GM19238 (cell line): ENCODE results near the gene ITGA7.

Experiments used
- DNase-seq: peaks from one replicate; pipeline ENCODE4 v3.0.0; 2011; ENCODE audit warnings: low spot score; ENCODE audit not compliant: insufficient read length

The ITGA7 gene

GRCh38 chr12:55718015-55718414 lies 10.3 kb upstream of the ITGA7 start:
- DNase-seq: no peak

GRCh38 chr12:55717011-55718007 lies 9.6 kb upstream of the ITGA7 start:
- no peak for DNase-seq

- no peak for DNase-seq
Measured at GRCh38 chr12:55716582-55716957, 8.9 kb upstream of the ITGA7 start.

GRCh38 chr12:55715833-55716581 lies 8.3 kb upstream of the ITGA7 start, which contains the start of gene BLOC1S1:
BLOC1S1 (plus strand) TSS chr12:55716046; CDS start chr12:55716052, 6 bp downstream.
- DNase-seq: peak; percentile 97

- DNase-seq: no peak
Measured at GRCh38 chr12:55715169-55715764, 7.6 kb upstream of the ITGA7 start.

- no peak for DNase-seq
Measured at GRCh38 chr12:55713721-55714120, 6.0 kb upstream of the ITGA7 start.

- no peak for DNase-seq
Measured at GRCh38 chr12:55712700-55713415, 5.2 kb upstream of the ITGA7 start.

- no peak for DNase-seq
Measured at GRCh38 chr12:55711786-55712553, 4.3 kb upstream of the ITGA7 start.

- no peak for DNase-seq
Measured at GRCh38 chr12:55708695-55709233, 1.1 kb upstream of the ITGA7 start.

GRCh38 chr12:55707219-55707671 lies 459 bp downstream of the ITGA7 start:
- DNase-seq: no peak

GRCh38 chr12:55706568-55707218 lies 1.0 kb downstream of the ITGA7 start:
- no peak for DNase-seq

GRCh38 chr12:55705782-55706402 lies 1.8 kb downstream of the ITGA7 start:
- no peak for DNase-seq

GRCh38 chr12:55704824-55705718 lies 2.6 kb downstream of the ITGA7 start:
- DNase-seq: no peak

GRCh38 chr12:55703901-55704761 lies 3.6 kb downstream of the ITGA7 start:
- no peak for DNase-seq

- DNase-seq: no peak
Measured at GRCh38 chr12:55703288-55703687, 4.4 kb downstream of the ITGA7 start.

- no peak for DNase-seq
Measured at GRCh38 chr12:55702861-55703260, 4.8 kb downstream of the ITGA7 start.
